ENCODE data around the gene EFNA1.

The EFNA1 gene

GRCh38 chr1:155104605-155105534 is 22.8 kb upstream of the EFNA1 start:
- no peaks in the 10 kb centered on the region for H3K36me3 ChIP-seq (ENCODE audit: insufficient read depth, low read length)
- H2AFZ ChIP-seq (ENCODE audit: low read length), result no peak overlapping the region
- H3K9ac ChIP-seq (ENCODE audit: low read length), result no peak overlapping the region
- no peak overlapping the region for H3K4me2 ChIP-seq (ENCODE audit: low read length)
- H3K27me3 ChIP-seq (ENCODE audit: insufficient read depth, low read length), result peaks cover 4% of the 10 kb centered on the region
- no peaks in the 10 kb centered on the region for H3K9me2 ChIP-seq (ENCODE audit: low read depth, low read length)
- no peaks in the 10 kb centered on the region for H3F3A ChIP-seq (ENCODE audit: insufficient read depth, low read length)
- H4K20me1 ChIP-seq (ENCODE audit: insufficient read depth, low read length), result no peaks in the 10 kb centered on the region
- H3K9me3 ChIP-seq (ENCODE audit: low read length), result no peaks in the 10 kb centered on the region
- H3K4me1 ChIP-seq (ENCODE audit: insufficient read depth, low read length, severe bottlenecking), result no peaks in the 10 kb centered on the region
- H3K27ac ChIP-seq (ENCODE audit: low read depth, low read length, poor library complexity, severe bottlenecking), result no peak overlapping the region
- TF ChIP-seq CTCF (IDR thresholded peaks at IDR 0.05; ENCODE audit: low read length), result no peak
- no peak for TF ChIP-seq EZH2 (IDR thresholded peaks at IDR 0.05; ENCODE audit: borderline replicate concordance, low read length)
- no peak overlapping the region for H3K4me3 ChIP-seq (ENCODE audit: low read depth, low read length, poor library complexity, severe bottlenecking)
- H3K79me2 ChIP-seq (ENCODE audit: insufficient read depth, low read length), result no peaks in the 10 kb centered on the region

- no peaks in the 10 kb centered on the region for H4K20me1 ChIP-seq (ENCODE audit: insufficient read depth, low read length)
- no peaks in the 10 kb centered on the region for H3F3A ChIP-seq (ENCODE audit: insufficient read depth, low read length)
- no peaks in the 10 kb centered on the region for H3K4me1 ChIP-seq (ENCODE audit: insufficient read depth, low read length, severe bottlenecking)
- no peak overlapping the region for H3K4me3 ChIP-seq (ENCODE audit: low read depth, low read length, poor library complexity, severe bottlenecking)
- TF ChIP-seq EZH2 (IDR thresholded peaks at IDR 0.05; ENCODE audit: borderline replicate concordance, low read length), result no peak
- TF ChIP-seq CTCF (IDR thresholded peaks at IDR 0.05; ENCODE audit: low read length), result no peak
- H3K9me3 ChIP-seq (ENCODE audit: low read length), result no peaks in the 10 kb centered on the region
- H3K4me2 ChIP-seq (ENCODE audit: low read length), result no peak overlapping the region
- H2AFZ ChIP-seq (ENCODE audit: low read length), result no peak overlapping the region
- H3K27me3 ChIP-seq (ENCODE audit: insufficient read depth, low read length), result peaks cover 4% of the 10 kb centered on the region
- H3K27ac ChIP-seq (ENCODE audit: low read depth, low read length, poor library complexity, severe bottlenecking), result no peak overlapping the region
- H3K9ac ChIP-seq (ENCODE audit: low read length), result no peak overlapping the region
- H3K79me2 ChIP-seq (ENCODE audit: insufficient read depth, low read length), result no peaks in the 10 kb centered on the region
- no peaks in the 10 kb centered on the region for H3K9me2 ChIP-seq (ENCODE audit: low read depth, low read length)
- no peaks in the 10 kb centered on the region for H3K36me3 ChIP-seq (ENCODE audit: insufficient read depth, low read length)
These were observed 22.1 kb upstream of the EFNA1 start for GRCh38 chr1:155105604-155106011.

- no peak overlapping the region for H3K27ac ChIP-seq (ENCODE audit: low read depth, low read length, poor library complexity, severe bottlenecking)
- no peaks in the 10 kb centered on the region for H3K9me2 ChIP-seq (ENCODE audit: low read depth, low read length)
- H3K4me3 ChIP-seq (ENCODE audit: low read depth, low read length, poor library complexity, severe bottlenecking), result no peak overlapping the region
- no peaks in the 10 kb centered on the region for H3F3A ChIP-seq (ENCODE audit: insufficient read depth, low read length)
- no peaks in the 10 kb centered on the region; the same call in none of the 2 replicates for H3K27me3 ChIP-seq (ENCODE audit: insufficient read depth, low read length)
- H2AFZ ChIP-seq (ENCODE audit: low read length), result no peak overlapping the region
- no peaks in the 10 kb centered on the region for H3K4me1 ChIP-seq (ENCODE audit: insufficient read depth, low read length, severe bottlenecking)
- TF ChIP-seq CTCF (IDR thresholded peaks at IDR 0.05; ENCODE audit: low read length), result no peak
- no peak for TF ChIP-seq EZH2 (IDR thresholded peaks at IDR 0.05; ENCODE audit: borderline replicate concordance, low read length)
- H3K79me2 ChIP-seq (ENCODE audit: insufficient read depth, low read length), result no peaks in the 10 kb centered on the region
- no peak overlapping the region for H3K9ac ChIP-seq (ENCODE audit: low read length)
- H3K4me2 ChIP-seq (ENCODE audit: low read length), result no peak overlapping the region
- no peaks in the 10 kb centered on the region for H4K20me1 ChIP-seq (ENCODE audit: insufficient read depth, low read length)
- no peaks in the 10 kb centered on the region for H3K9me3 ChIP-seq (ENCODE audit: low read length)
- H3K36me3 ChIP-seq (ENCODE audit: insufficient read depth, low read length), result no peaks in the 10 kb centered on the region
These were observed 20.8 kb upstream of the EFNA1 start for GRCh38 chr1:155106862-155107261.
